ENCODE data around the gene FILIP1L. TPM values are rescaled to one million over a fixed set of nuclear protein-coding genes. Genes with fewer than 3 reads are reported as not detected.

The FILIP1L gene
- total and polyA plus RNA-seq, 2 of the 13 experiments (the other 11 are each of a cell fraction or from before 2014, with no cell fraction given) = 8.1 to 187 TPM

DNA sequence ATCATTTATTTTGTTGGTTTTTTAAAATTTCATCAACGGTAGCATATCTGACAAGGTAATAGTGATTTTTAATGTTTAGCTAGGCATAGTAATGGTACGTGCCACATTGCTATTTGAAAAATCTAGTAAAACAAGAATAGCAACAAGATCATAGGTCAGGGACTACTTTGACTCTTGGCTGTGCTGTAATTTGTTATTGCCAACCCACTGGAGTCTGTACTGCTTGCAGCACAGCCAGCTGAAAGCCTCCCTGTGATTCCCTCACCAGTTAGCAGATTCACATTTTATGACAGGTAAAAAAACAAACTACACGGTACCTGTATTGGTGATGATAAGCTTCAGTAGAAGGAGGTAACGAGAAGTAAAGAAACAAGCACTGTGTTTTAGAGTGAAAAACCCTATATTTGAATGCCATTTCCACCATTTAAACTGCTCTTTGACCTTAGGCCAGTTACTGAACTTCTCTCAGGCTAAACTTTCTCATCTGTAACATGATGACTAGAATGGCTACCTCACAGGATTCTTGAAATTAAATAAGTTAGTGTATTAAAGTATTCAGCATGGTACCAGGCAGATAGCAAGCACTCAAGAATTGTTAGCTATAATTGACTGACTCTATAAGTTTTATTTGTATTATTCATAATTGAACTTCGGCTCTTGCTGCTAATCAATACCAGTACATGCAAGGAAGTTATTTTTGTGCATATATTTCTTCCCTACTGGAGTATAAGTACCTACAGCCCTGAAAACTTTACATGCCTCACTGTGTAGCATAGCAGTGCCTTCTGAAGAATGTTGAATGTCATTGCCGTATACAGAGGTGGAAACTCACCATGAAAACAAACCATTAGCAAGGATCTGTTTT lies 16.1 kb downstream of the FILIP1L start (continued):
- no peak for TF ChIP-seq PLSCR1 (CRISPR knock-in tag; IDR thresholded peaks at IDR 0.05; ENCODE audit: borderline replicate concordance)
- TF ChIP-seq ZNF33A (CRISPR knock-in tag; IDR thresholded peaks at IDR 0.05; ENCODE audit: borderline replicate concordance) = no peak
- TF ChIP-seq ARID3A (IDR thresholded peaks at IDR 0.05; ENCODE audit: low read depth, low read length) = peak; percentile 43; the same call in 1 of the 2 replicates
- TF ChIP-seq PCBP1 (IDR thresholded peaks at IDR 0.05; ENCODE audit: borderline replicate concordance, low read depth, low read length) = no peak
- no peak for TF ChIP-seq ZNF260 (CRISPR knock-in tag; IDR thresholded peaks at IDR 0.05; ENCODE audit: borderline replicate concordance, low read depth)
- no peak for TF ChIP-seq ZNF724P (CRISPR knock-in tag; IDR thresholded peaks at IDR 0.05; ENCODE audit: borderline replicate concordance)
- no peak for TF ChIP-seq GABPA (IDR thresholded peaks at IDR 0.05; ENCODE audit: low read depth, low read length)
- TF ChIP-seq GABPA (CRISPR knock-in tag; IDR thresholded peaks at IDR 0.05; ENCODE audit: low read depth) = no peak
- no peak for TF ChIP-seq XBP1 (CRISPR knock-in tag; IDR thresholded peaks at IDR 0.05)
- no peak for TF ChIP-seq SNAPC4 (CRISPR knock-in tag; IDR thresholded peaks at IDR 0.05)
- TF ChIP-seq RFXAP (CRISPR knock-in tag; IDR thresholded peaks at IDR 0.05; ENCODE audit: borderline replicate concordance) = no peak
- TF ChIP-seq GZF1 (CRISPR knock-in tag; IDR thresholded peaks at IDR 0.05) = no peak
- TF ChIP-seq ZNF792 (CRISPR knock-in tag; IDR thresholded peaks at IDR 0.05) = peak; percentile 41; the same call in 1 of the 2 replicates
- TF ChIP-seq SNRNP70 (IDR thresholded peaks at IDR 0.05; ENCODE audit: low read depth, low read length) = no peak
- TF ChIP-seq FIP1L1 (IDR thresholded peaks at IDR 0.05; ENCODE audit: borderline replicate concordance, insufficient read depth, low read depth, low read length) = no peak
- TF ChIP-seq ZNF343 (CRISPR knock-in tag; IDR thresholded peaks at IDR 0.05) = no peak
- no peak for TF ChIP-seq ZNF652 (CRISPR knock-in tag; IDR thresholded peaks at IDR 0.05; ENCODE audit: borderline replicate concordance, low read depth)
- no peak for TF ChIP-seq ZNF678 (CRISPR knock-in tag; IDR thresholded peaks at IDR 0.05)
- no peak for TF ChIP-seq RBAK (CRISPR knock-in tag; IDR thresholded peaks at IDR 0.05)
- no peak for TF ChIP-seq MXD4 (CRISPR knock-in tag; IDR thresholded peaks at IDR 0.05)
- TF ChIP-seq, protein P1, sequence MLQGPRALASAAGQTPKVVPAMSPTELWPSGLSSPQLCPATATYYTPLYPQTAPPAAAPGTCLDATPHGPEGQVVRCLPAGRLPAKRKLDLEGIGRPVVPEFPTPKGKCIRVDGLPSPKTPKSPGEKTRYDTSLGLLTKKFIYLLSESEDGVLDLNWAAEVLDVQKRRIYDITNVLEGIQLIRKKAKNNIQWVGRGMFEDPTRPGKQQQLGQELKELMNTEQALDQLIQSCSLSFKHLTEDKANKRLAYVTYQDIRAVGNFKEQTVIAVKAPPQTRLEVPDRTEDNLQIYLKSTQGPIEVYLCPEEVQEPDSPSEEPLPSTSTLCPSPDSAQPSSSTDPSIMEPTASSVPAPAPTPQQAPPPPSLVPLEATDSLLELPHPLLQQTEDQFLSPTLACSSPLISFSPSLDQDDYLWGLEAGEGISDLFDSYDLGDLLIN (CRISPR knock-in tag; IDR thresholded peaks at IDR 0.05; ENCODE audit: borderline replicate concordance) = no peak

Measured in HepG2 (cell line).